SK-N-SH (cell line): Measurements from ENCODE around the gene ACTA1. TPM values are rescaled to one million over a fixed set of nuclear protein-coding genes. Genes with fewer than 3 reads are reported as not detected.

Source experiments
- CTCF ChIA-PET: fragments of 300-600, 350-600 bp; formaldehyde crosslinking; extraction: SDS; loops from one replicate; lab custom pipeline; 2021; lab: Yijun Ruan, JAX
- POLR2A ChIA-PET: fragments of 350-600 bp; sonication (Branson Sonifier 250); formaldehyde crosslinking; extraction: SDS; loops from one replicate; lab custom pipeline; 2020; ENCODE audit warnings: antibody characterized with exemption, inconsistent platforms; lab: Yijun Ruan, JAX
- DNase-seq: peaks from one replicate; pipeline ENCODE4 v3.0.0; 2012
- H2AFZ ChIP-seq: fragments of 200-600 bp; sonication (generic); 2 replicates; pipeline ENCODE4 v1.8.1; 2016; ENCODE audit warnings: antibody characterized with exemption, mild to moderate bottlenecking, low read depth
- H3F3A ChIP-seq: fragments of 200-600 bp; sonication (generic); replicated peaks from 2 replicates; pipeline ENCODE3; 2016; ENCODE audit warnings: antibody characterized with exemption, mild to moderate bottlenecking; ENCODE audit not compliant: insufficient read depth
- H3K27ac ChIP-seq, 2 experiments: fragments of 200-500 bp in 1 of 2; fragments of 200-600 bp in 1 of 2; sonication (Bioruptor generic) in 1 of 2; sonication (generic), shearing (Covaris generic) in 1 of 2; 2 replicates each; pipeline versions ENCODE4 v1.5.1 to v1.6.1; 2014 to 2016; ENCODE audit warnings: low read depth in 2 of 2, inconsistent platforms in 1 of 2, low read length in 1 of 2, mild to moderate bottlenecking in 1 of 2, mixed read lengths in 1 of 2
- H3K27me3 ChIP-seq: fragments of 200-600 bp; sonication (generic), shearing (Covaris generic); 2 replicates; pipeline ENCODE4 v1.6.1; 2016; ENCODE audit warnings: mixed run types; ENCODE audit not compliant: insufficient read depth
- H3K36me3 ChIP-seq, 2 experiments: fragments of 200-500 bp in 1 of 2; fragments of 200-600 bp in 1 of 2; sonication (Bioruptor generic) in 1 of 2; sonication (generic) in 1 of 2; replicated peaks in 1 of 2; 2 replicates each; pipeline versions ENCODE3 to v1.5.1; 2014 to 2016; ENCODE audit warnings: low read length in 1 of 2, mild to moderate bottlenecking in 1 of 2; ENCODE audit not compliant: insufficient read depth in 2 of 2, control insufficient read depth in 1 of 2
- H3K4me1 ChIP-seq, 2 experiments: fragments of 200-500 bp in 1 of 2; fragments of 200-600 bp in 1 of 2; sonication (Bioruptor generic) in 1 of 2; sonication (generic), shearing (Covaris generic) in 1 of 2; 2 replicates each; pipeline versions ENCODE4 v1.5.1 to v1.6.1; 2014 to 2016; ENCODE audit warnings: low read depth in 1 of 2, low read length in 1 of 2, mixed run types in 1 of 2; ENCODE audit not compliant: insufficient read depth in 2 of 2, control insufficient read depth in 1 of 2
- H3K4me2 ChIP-seq: fragments of 200-600 bp; sonication (generic), shearing (Covaris generic); 2 replicates; pipeline ENCODE4 v1.6.1; 2017; ENCODE audit warnings: mixed run types
- H3K4me3 ChIP-seq, 2 experiments: fragments of 200-500 bp in 1 of 2; fragments of 200-600 bp in 1 of 2; sonication (Bioruptor generic) in 1 of 2; sonication (generic), shearing (Covaris generic) in 1 of 2; 2 replicates each; pipeline versions ENCODE4 v1.5.1 to v1.8.1; 2014 to 2016; ENCODE audit warnings: low read depth in 2 of 2, inconsistent platforms in 1 of 2, low read length in 1 of 2, mild to moderate bottlenecking in 1 of 2, mixed read lengths in 1 of 2, moderate library complexity in 1 of 2
- H3K79me2 ChIP-seq: fragments of 200-600 bp; sonication (generic); 2 replicates; pipeline ENCODE4 v1.8.1; 2017; ENCODE audit warnings: mild to moderate bottlenecking; ENCODE audit not compliant: insufficient read depth
- H3K9ac ChIP-seq: fragments of 200-600 bp; sonication (generic); 2 replicates; pipeline ENCODE4 v1.6.1; 2017; ENCODE audit warnings: mixed run types
- H3K9me2 ChIP-seq: fragments of 200-600 bp; sonication (generic); 2 replicates; pipeline ENCODE4 v1.6.1; 2017; ENCODE audit warnings: mixed run types
- H3K9me3 ChIP-seq: fragments of 200-600 bp; sonication (generic); 2 replicates; pipeline ENCODE4 v1.6.1; 2017; ENCODE audit warnings: mixed run types, mild to moderate bottlenecking, moderate library complexity
- H4K20me1 ChIP-seq: fragments of 200-600 bp; sonication (generic); 2 replicates; pipeline ENCODE4 v1.6.1; 2017; ENCODE audit warnings: mild to moderate bottlenecking, mixed run types; ENCODE audit not compliant: insufficient read depth
- CHD2 ChIP-seq: fragments of 150-350 bp; IDR thresholded peaks from 2 replicates; pipeline ENCODE4 v1.6.1; 2018; ENCODE audit warnings: low read length; ENCODE audit not compliant: partially characterized antibody
- ELF1 ChIP-seq: IDR thresholded peaks from 2 replicates; pipeline ENCODE4 v1.4.0; 2012
- EP300 ChIP-seq, 2 experiments: IDR thresholded peaks; 2 replicates each; pipeline versions ENCODE4 v1.4.0 to v1.6.1; 2012; ENCODE audit warnings: borderline replicate concordance in 1 of 2, low read depth in 1 of 2, low read length in 1 of 2
- FOSL2 ChIP-seq: IDR thresholded peaks from 2 replicates; pipeline ENCODE4 v1.4.0; 2012; ENCODE audit warnings: low read depth, mild to moderate bottlenecking, moderate library complexity, borderline replicate concordance
- FOXJ3 ChIP-seq: sonication (generic); formaldehyde crosslinking; IDR thresholded peaks from 2 replicates; pipeline ENCODE4 v1.5.1; 2020; ENCODE audit warnings: mild to moderate bottlenecking, missing genetic modification reagents
- FOXM1 ChIP-seq: IDR thresholded peaks from 2 replicates; pipeline ENCODE4 v1.4.0; 2012; ENCODE audit warnings: low read depth, mild to moderate bottlenecking
- GATA2 ChIP-seq: sonication (generic); formaldehyde crosslinking; IDR thresholded peaks from 2 replicates; pipeline ENCODE4 v1.5.0; 2020; ENCODE audit warnings: mild to moderate bottlenecking, missing genetic modification reagents
- JUND ChIP-seq: IDR thresholded peaks from 2 replicates; pipeline ENCODE4 v1.4.0; 2012
- MEF2A ChIP-seq: IDR thresholded peaks from 2 replicates; pipeline ENCODE4 v1.4.0; 2012; ENCODE audit warnings: low read depth, borderline replicate concordance
- MXI1 ChIP-seq: IDR thresholded peaks from 2 replicates; pipeline ENCODE4 v1.6.1; 2012; ENCODE audit warnings: mild to moderate bottlenecking, low read depth, low read length, improper control_type of control experiment
- RFX5 ChIP-seq: IDR thresholded peaks from 2 replicates; pipeline ENCODE4 v1.6.1; 2012; ENCODE audit warnings: mild to moderate bottlenecking, improper control_type of control experiment, low read length
- SMC3 ChIP-seq: IDR thresholded peaks from 2 replicates; pipeline ENCODE4 v1.6.1; 2012; ENCODE audit warnings: low read depth, low read length, improper control_type of control experiment
- TAF1 ChIP-seq: IDR thresholded peaks from 2 replicates; pipeline ENCODE4 v1.6.1; 2012; ENCODE audit warnings: low read depth, mild to moderate bottlenecking, low read length, moderate library complexity, borderline replicate concordance
- TCF12 ChIP-seq: IDR thresholded peaks from 2 replicates; pipeline ENCODE4 v1.4.0; 2012
- TEAD4 ChIP-seq: IDR thresholded peaks from 2 replicates; pipeline ENCODE4 v1.4.0; 2012; ENCODE audit warnings: mild to moderate bottlenecking, borderline replicate concordance; ENCODE audit not compliant: insufficient read depth
- YY1 ChIP-seq: IDR thresholded peaks from 2 replicates; pipeline ENCODE4 v1.4.0; 2012; ENCODE audit warnings: low read depth, mild to moderate bottlenecking
- WGBS: methylation state at CpG from one replicate; pipeline ENCODE4 v1.1.6; 2017; ENCODE audit warnings: low lambda C conversion rate; 5-methylcytosine and 5-hydroxymethylcytosine counted together
- polyA plus RNA-seq, 3 experiments: library from polyadenylated mRNA; depleted of rRNA; stranded (reverse); fragments of >200 nt; gene quantifications; 2 replicates each; pipeline ENCODE4 v1.2.3, GENCODE V29; 2012
- TF ChIP-seq, protein P1 (sequence below): IDR thresholded peaks from 2 replicates; pipeline ENCODE4; 2012
- TF ChIP-seq, protein P2 (sequence below): fragments of 150-350 bp; IDR thresholded peaks from 2 replicates; pipeline ENCODE4 v1.6.1; 2017; ENCODE audit warnings: antibody characterized with exemption, low read length, low read depth, borderline replicate concordance
- TF ChIP-seq, protein P3 (sequence below): IDR thresholded peaks from 2 replicates; pipeline ENCODE4 v1.4.0; 2012; ENCODE audit warnings: low read depth, borderline replicate concordance

ACTA1 gene
- polyA plus RNA-seq, 1 of the 3 experiments (the other 2 are of a cell fraction): 0.21 TPM

DNA sequence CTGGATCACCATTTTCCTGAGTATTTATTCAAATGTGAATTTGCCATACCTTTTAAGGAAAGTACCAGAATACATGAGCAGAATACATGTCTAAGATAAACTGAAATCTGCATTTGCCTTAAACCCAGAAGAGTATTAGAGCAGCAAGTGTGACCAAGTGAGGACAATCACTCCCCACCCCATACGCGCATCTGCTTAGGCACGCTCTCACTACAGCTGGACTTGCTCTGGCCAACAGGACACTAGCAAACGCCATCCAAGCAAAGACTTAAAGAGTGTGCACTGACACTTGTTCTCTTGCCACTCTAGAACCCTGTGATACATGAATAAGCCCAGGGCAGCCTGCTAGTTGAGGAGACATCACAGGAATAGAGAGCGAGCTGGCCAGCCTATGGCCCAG is 48.6 kb upstream of the ACTA1 start:
- TF ChIP-seq TEAD4: no peak
- no peak for TF ChIP-seq JUND
- TF ChIP-seq CHD2: no peak
- no peak for TF ChIP-seq MXI1
- TF ChIP-seq FOSL2: no peak
- no peak for TF ChIP-seq RFX5
- no peak for TF ChIP-seq ELF1
- TF ChIP-seq, protein P1, sequence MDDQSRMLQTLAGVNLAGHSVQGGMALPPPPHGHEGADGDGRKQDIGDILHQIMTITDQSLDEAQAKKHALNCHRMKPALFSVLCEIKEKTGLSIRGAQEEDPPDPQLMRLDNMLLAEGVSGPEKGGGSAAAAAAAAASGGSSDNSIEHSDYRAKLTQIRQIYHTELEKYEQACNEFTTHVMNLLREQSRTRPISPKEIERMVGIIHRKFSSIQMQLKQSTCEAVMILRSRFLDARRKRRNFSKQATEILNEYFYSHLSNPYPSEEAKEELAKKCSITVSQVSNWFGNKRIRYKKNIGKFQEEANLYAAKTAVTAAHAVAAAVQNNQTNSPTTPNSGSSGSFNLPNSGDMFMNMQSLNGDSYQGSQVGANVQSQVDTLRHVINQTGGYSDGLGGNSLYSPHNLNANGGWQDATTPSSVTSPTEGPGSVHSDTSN: no peak
- TF ChIP-seq, protein P2, sequence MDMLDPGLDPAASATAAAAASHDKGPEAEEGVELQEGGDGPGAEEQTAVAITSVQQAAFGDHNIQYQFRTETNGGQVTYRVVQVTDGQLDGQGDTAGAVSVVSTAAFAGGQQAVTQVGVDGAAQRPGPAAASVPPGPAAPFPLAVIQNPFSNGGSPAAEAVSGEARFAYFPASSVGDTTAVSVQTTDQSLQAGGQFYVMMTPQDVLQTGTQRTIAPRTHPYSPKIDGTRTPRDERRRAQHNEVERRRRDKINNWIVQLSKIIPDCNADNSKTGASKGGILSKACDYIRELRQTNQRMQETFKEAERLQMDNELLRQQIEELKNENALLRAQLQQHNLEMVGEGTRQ: no peak
- no peak for TF ChIP-seq FOXJ3
- no peak for TF ChIP-seq FOXM1
- no peak for TF ChIP-seq TAF1
- TF ChIP-seq EP300 (IDR thresholded peaks at IDR 0.05; ENCODE audit: borderline replicate concordance in 1 of 2, low read depth in 1 of 2, low read length in 1 of 2): no peak
- TF ChIP-seq, all 33 proteins: peak for 0
- Histone ChIP-seq H3K27me3 (no peaks in the 10 kb centered on the region), H3K9me2 (no peaks in the 10 kb centered on the region), H3K4me1 (peaks cover 0 to 7% of the 10 kb centered on the region in 2 experiments; a peak in 1 of 4 replicates), H3K79me2 (no peaks in the 10 kb centered on the region), H3F3A (no peaks in the 10 kb centered on the region), H2AFZ (no peak overlapping the region), H3K27ac (no peak overlapping the region), H3K36me3 (peaks cover 45 to 76% of the 10 kb centered on the region in 2 experiments), H3K9me3 (no peaks in the 10 kb centered on the region), H3K9ac (no peak overlapping the region), H3K4me3 (no peak overlapping the region), H3K4me2 (no peak overlapping the region), H4K20me1 (no peaks in the 10 kb centered on the region)
- 78% methylated on average over 5 of the region's 5 CpGs for WGBS
- ChIA-PET CTCF (interaction anchor here (0.7 to 8.7 kb wide), 47 partner anchors 9 to 1161 kb away, joined by 3 to 143 read pairs (median 4); partner anchors contain the start of genes NUP133 and RAB4A), POLR2A (interaction anchor here (1.0 kb wide), 1 partner anchor 26 kb away, joined by 3 read pairs; no protein-coding TSS in a partner anchor)
- no peak for DNase-seq

DNA sequence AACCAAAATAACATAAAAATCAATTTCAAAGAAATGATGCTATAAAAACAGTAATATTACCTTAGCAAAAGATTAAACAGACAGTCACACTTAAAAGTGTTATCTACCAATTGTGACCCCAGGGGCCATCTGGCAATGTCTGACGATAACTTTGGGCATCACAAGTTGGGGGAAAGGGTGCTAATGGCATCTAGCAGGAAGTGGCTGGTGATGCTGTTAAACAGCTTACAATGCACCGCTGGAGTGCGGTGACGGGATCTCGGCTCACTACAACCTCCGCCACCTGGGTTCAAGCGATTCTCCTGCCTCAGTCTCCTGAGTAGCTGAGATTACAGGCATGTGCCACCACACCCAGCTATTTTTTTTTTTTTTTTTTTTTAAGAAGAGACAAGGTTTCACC is 46.6 kb upstream of the ACTA1 start:
- Histone ChIP-seq H3K4me1 (peaks cover 0 to 7% of the 10 kb centered on the region in 2 experiments; a peak in 1 of 4 replicates), H3K9me3 (no peaks in the 10 kb centered on the region), H3K27ac (no peak overlapping the region), H3K9me2 (no peaks in the 10 kb centered on the region), H3K36me3 (peaks cover 33 to 69% of the 10 kb centered on the region in 2 experiments), H4K20me1 (no peaks in the 10 kb centered on the region), H3K4me2 (no peak overlapping the region), H3K27me3 (no peaks in the 10 kb centered on the region), H3K4me3 (no peak overlapping the region), H3K9ac (no peak overlapping the region), H2AFZ (no peak overlapping the region), H3K79me2 (no peaks in the 10 kb centered on the region), H3F3A (no peaks in the 10 kb centered on the region)
- peak; percentile 31 for DNase-seq
- ChIA-PET POLR2A (interaction anchor here (0.7 kb wide), 1 partner anchor 222 kb away, joined by 3 read pairs; no protein-coding TSS in a partner anchor), CTCF (interaction anchor here (0.9 to 8.7 kb wide), 9 partner anchors 13 to 816 kb away, joined by 3 to 143 read pairs (median 10); no protein-coding TSS in a partner anchor)
- TF ChIP-seq, protein P3, sequence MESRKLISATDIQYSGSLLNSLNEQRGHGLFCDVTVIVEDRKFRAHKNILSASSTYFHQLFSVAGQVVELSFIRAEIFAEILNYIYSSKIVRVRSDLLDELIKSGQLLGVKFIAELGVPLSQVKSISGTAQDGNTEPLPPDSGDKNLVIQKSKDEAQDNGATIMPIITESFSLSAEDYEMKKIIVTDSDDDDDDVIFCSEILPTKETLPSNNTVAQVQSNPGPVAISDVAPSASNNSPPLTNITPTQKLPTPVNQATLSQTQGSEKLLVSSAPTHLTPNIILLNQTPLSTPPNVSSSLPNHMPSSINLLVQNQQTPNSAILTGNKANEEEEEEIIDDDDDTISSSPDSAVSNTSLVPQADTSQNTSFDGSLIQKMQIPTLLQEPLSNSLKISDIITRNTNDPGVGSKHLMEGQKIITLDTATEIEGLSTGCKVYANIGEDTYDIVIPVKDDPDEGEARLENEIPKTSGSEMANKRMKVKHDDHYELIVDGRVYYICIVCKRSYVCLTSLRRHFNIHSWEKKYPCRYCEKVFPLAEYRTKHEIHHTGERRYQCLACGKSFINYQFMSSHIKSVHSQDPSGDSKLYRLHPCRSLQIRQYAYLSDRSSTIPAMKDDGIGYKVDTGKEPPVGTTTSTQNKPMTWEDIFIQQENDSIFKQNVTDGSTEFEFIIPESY: no peak
- TF ChIP-seq GATA2: 0 out of 2 replicates have a peak, but pooled peaks have one; percentile 29
- no peak for TF ChIP-seq RFX5
- TF ChIP-seq TCF12: no peak
- no peak for TF ChIP-seq SMC3
- no peak for TF ChIP-seq MEF2A
- TF ChIP-seq YY1: no peak
- TF ChIP-seq TEAD4: no peak
- WGBS: 95% methylated on average over 7 of the region's 7 CpGs
